Measurements from ENCODE around the gene EPHX1. TPM values are rescaled to one million over a fixed set of nuclear protein-coding genes. Genes with fewer than 3 reads are reported as not detected.

EPHX1 gene
- total and polyA plus RNA-seq, 4 donors = 31.7 to 115 (median 98.5) TPM

GRCh38 chr1:225872075-225872430, 62.1 kb downstream of the EPHX1 start:
- ATAC-seq (ENCODE audit: insufficient read depth, low FRiP score) = no peak
- no peaks in the 10 kb centered on the region for H3K9me3 ChIP-seq (ENCODE audit: control insufficient read depth in 4 of 4, insufficient read depth in 3 of 4, low read length in 3 of 4)
- no peak overlapping the region for H3K9ac ChIP-seq (ENCODE audit: insufficient read depth in 1 of 2, low read length in 2 of 2)
- 78 to 85% methylated on average over 3 of the region's 3 CpGs for WGBS, 2 donors
- H3K27me3 ChIP-seq (ENCODE audit: control insufficient read depth in 3 of 3, insufficient read depth in 3 of 3, low read length in 2 of 3) = no peaks in the 10 kb centered on the region
- TF ChIP-seq CTCF (IDR thresholded peaks at IDR 0.05; ENCODE audit: control extremely low read depth, extremely low read depth) = no peak
- H3K4me1 ChIP-seq (ENCODE audit: control insufficient read depth in 5 of 5, insufficient read depth in 5 of 5, low read length in 5 of 5) = peaks cover 0 to 10% (median 5%) of the 10 kb centered on the region in 5 donors
- no peak overlapping the region for H3K4me3 ChIP-seq
- H3K36me3 ChIP-seq (ENCODE audit: control insufficient read depth in 4 of 4, insufficient read depth in 4 of 4, low read length in 4 of 4) = peaks cover 10 to 51% (median 38%) of the 10 kb centered on the region in 4 donors
- no peak overlapping the region for H3K27ac ChIP-seq (ENCODE audit: low read depth in 1 of 2, low read length in 1 of 2)
- DNase-seq = no peak

- no peak for ATAC-seq (ENCODE audit: insufficient read depth, low FRiP score)
- Histone ChIP-seq H3K36me3 (ENCODE audit: control insufficient read depth in 4 of 4, insufficient read depth in 4 of 4, low read length in 4 of 4) (peaks cover 4 to 43% (median 37%) of the 10 kb centered on the region in 4 donors), H3K9ac (ENCODE audit: insufficient read depth in 1 of 2, low read length in 2 of 2) (no peak overlapping the region), H3K4me1 (ENCODE audit: control insufficient read depth in 5 of 5, insufficient read depth in 5 of 5, low read length in 5 of 5) (peaks cover 4 to 22% (median 7%) of the 10 kb centered on the region in 5 donors), H3K4me3 (no peak overlapping the region), H3K9me3 (ENCODE audit: control insufficient read depth in 4 of 4, insufficient read depth in 3 of 4, low read length in 3 of 4) (no peaks in the 10 kb centered on the region), H3K27me3 (ENCODE audit: control insufficient read depth in 3 of 3, insufficient read depth in 3 of 3, low read length in 2 of 3) (no peaks in the 10 kb centered on the region), H3K27ac (ENCODE audit: low read depth in 1 of 2, low read length in 1 of 2) (no peak overlapping the region)
- TF ChIP-seq CTCF (IDR thresholded peaks at IDR 0.05; ENCODE audit: control extremely low read depth, extremely low read depth) = no peak
- WGBS, 2 donors = 66 to 87% methylated on average over 10 of the region's 10 CpGs
- no peak for DNase-seq
Measured at GRCh38 chr1:225873281-225873850, 63.4 kb downstream of the EPHX1 start.

- ATAC-seq (ENCODE audit: insufficient read depth, low FRiP score) (no peak), DNase-seq (no peak)
- no peaks in the 10 kb centered on the region for H3K9me3 ChIP-seq (ENCODE audit: control insufficient read depth in 4 of 4, insufficient read depth in 3 of 4, low read length in 3 of 4)
- H3K9ac ChIP-seq (ENCODE audit: insufficient read depth in 1 of 2, low read length in 2 of 2) = no peak overlapping the region
- H3K4me3 ChIP-seq = no peak overlapping the region
- no peak overlapping the region for H3K27ac ChIP-seq (ENCODE audit: low read depth in 1 of 2, low read length in 1 of 2)
- no peaks in the 10 kb centered on the region for H3K27me3 ChIP-seq (ENCODE audit: control insufficient read depth in 3 of 3, insufficient read depth in 3 of 3, low read length in 2 of 3)
- TF ChIP-seq CTCF (IDR thresholded peaks at IDR 0.05; ENCODE audit: control extremely low read depth, extremely low read depth) = no peak
- peaks cover 13 to 32% (median 18%) of the 10 kb centered on the region in 5 donors for H3K4me1 ChIP-seq (ENCODE audit: control insufficient read depth in 5 of 5, insufficient read depth in 5 of 5, low read length in 5 of 5)
- peaks cover 4 to 39% (median 31%) of the 10 kb centered on the region in 4 donors for H3K36me3 ChIP-seq (ENCODE audit: control insufficient read depth in 4 of 4, insufficient read depth in 4 of 4, low read length in 4 of 4)
- WGBS, 2 donors = 94 to 96% methylated on average over 11 of the region's 11 CpGs
Measured at GRCh38 chr1:225874431-225874830, 64.5 kb downstream of the EPHX1 start.

Data from lung (tissue), 12 donors.